Measurements from ENCODE around the gene STRN4. TPM values are rescaled to one million over a fixed set of nuclear protein-coding genes. Genes with fewer than 3 reads are reported as not detected.

STRN4 gene
- total RNA-seq: 70.7 and 73.0 TPM in 2 replicates

GRCh38 chr19:46746281-46747057 lies at the start of gene STRN4:
Gene STRN4 (minus strand): TSS chr19:46746450. CDS start chr19:46746430, 20 bp downstream.

GRCh38 chr19:46788262-46788967 lies 42.2 kb upstream of the STRN4 start, which contains the start of gene SLC1A5:
Gene SLC1A5 (minus strand): TSS chr19:46788594. CDS start chr19:46787965, 629 bp downstream.

GRCh38 chr19:46745521-46746280 lies 549 bp downstream of the STRN4 start, which contains the start of gene FKRP:
Gene FKRP (plus strand): TSS chr19:46746057. CDS start chr19:46755451, 9,394 bp downstream.

GRCh38 chr19:46717034-46717715 lies 29.1 kb downstream of the STRN4 start, which contains the start of gene PRKD2:
Gene PRKD2 (minus strand): TSS chr19:46717114. CDS start chr19:46716370, 744 bp downstream.

Other genes starting within 250 kb of the STRN4 start
- gene CALM3, start 145.1 kb downstream of the STRN4 start, total RNA-seq: 185 and 240 TPM in 2 replicates
- 20.0 and 34.8 TPM in 2 replicates for gene PTGIR, start 121.4 kb downstream of the STRN4 start, total RNA-seq
- not detected in 2 replicates for gene GNG8, start 110.2 kb downstream of the STRN4 start, total RNA-seq
- gene DACT3, start 85.3 kb downstream of the STRN4 start, total RNA-seq: 6.6 and 6.8 TPM in 2 replicates
- gene PRKD2, start 29.3 kb downstream of the STRN4 start, total RNA-seq: 17.4 and 28.1 TPM in 2 replicates
- 26.6 and 32.4 TPM in 2 replicates for gene FKRP, start 393 bp downstream of the STRN4 start, total RNA-seq
- gene SLC1A5, start 42.1 kb upstream of the STRN4 start, total RNA-seq: 122 and 169 TPM in 2 replicates
- gene AP2S1, start 104.4 kb upstream of the STRN4 start, total RNA-seq: 121 and 142 TPM in 2 replicates
- 79.4 and 89.5 TPM in 2 replicates for gene ARHGAP35, start 114.5 kb upstream of the STRN4 start, total RNA-seq

All from smooth muscle cell of the pulmonary artery (primary cell).